ENCODE measurements around the gene TMEM53. TPM values are rescaled to one million over a fixed set of nuclear protein-coding genes. Genes with fewer than 3 reads are reported as not detected.

Gene TMEM53
- total and polyA plus RNA-seq, 9 donors: 4.1 to 17.9 (median 11.4) TPM

- no peak overlapping the region for H3K27ac ChIP-seq
- no peaks in the 10 kb centered on the region for H3K27me3 ChIP-seq
- no peaks in the 10 kb centered on the region for H3K9me3 ChIP-seq
- no peak for TF ChIP-seq POLR2A (IDR thresholded peaks at IDR 0.05)
- no peak for TF ChIP-seq CTCF (IDR thresholded peaks at IDR 0.05)
- TF ChIP-seq EP300 (IDR thresholded peaks at IDR 0.05): no peak
- intact Hi-C loops (cut with DNase I): no loop called here
- whole genome bisulfite sequencing, 3 donors: 80 to 83% (median 82%) methylated on average over 6 of the region's 6 CpGs
- H3K4me3 ChIP-seq: no peak overlapping the region
- H3K4me1 ChIP-seq (ENCODE audit: insufficient read depth): no peaks in the 10 kb centered on the region
- no peaks in the 10 kb centered on the region for H3K36me3 ChIP-seq
- DNase-seq: no peak
These were observed 33.0 kb upstream of the TMEM53 start for GRCh38 chr1:44707112-44707881.

- DNase-seq: no peak
- Histone ChIP-seq H3K27me3 (no peaks in the 10 kb centered on the region), H3K4me3 (no peak overlapping the region), H3K4me1 (ENCODE audit: insufficient read depth) (no peaks in the 10 kb centered on the region), H3K36me3 (no peaks in the 10 kb centered on the region), H3K9me3 (no peaks in the 10 kb centered on the region), H3K27ac (no peak overlapping the region)
- WGBS, 3 donors: 75 to 80% (median 78%) methylated on average over 2 of the region's 2 CpGs
- no peak for TF ChIP-seq EP300 (IDR thresholded peaks at IDR 0.05)
- no peak for TF ChIP-seq POLR2A (IDR thresholded peaks at IDR 0.05)
- TF ChIP-seq CTCF (IDR thresholded peaks at IDR 0.05): no peak
- intact Hi-C loops (cut with DNase I): no loop called here
These were observed 31.7 kb upstream of the TMEM53 start for GRCh38 chr1:44705938-44706337.

GRCh38 chr1:44705470-44705869 lies 31.2 kb upstream of the TMEM53 start:
- TF ChIP-seq EP300 (IDR thresholded peaks at IDR 0.05): no peak
- TF ChIP-seq CTCF (IDR thresholded peaks at IDR 0.05): no peak
- TF ChIP-seq POLR2A (IDR thresholded peaks at IDR 0.05): no peak
- H3K27me3 ChIP-seq: no peaks in the 10 kb centered on the region
- H3K36me3 ChIP-seq: no peaks in the 10 kb centered on the region
- no peak for DNase-seq
- WGBS, 3 donors: 75 to 83% (median 80%) methylated on average over 6 of the region's 6 CpGs
- H3K4me3 ChIP-seq: no peak overlapping the region
- H3K27ac ChIP-seq: no peak overlapping the region
- intact Hi-C loops (cut with DNase I): no loop called here
- H3K9me3 ChIP-seq: no peaks in the 10 kb centered on the region
- no peaks in the 10 kb centered on the region for H3K4me1 ChIP-seq (ENCODE audit: insufficient read depth)

- intact Hi-C loops (cut with DNase I): no loop called here
- Histone ChIP-seq H3K4me3 (no peak overlapping the region), H3K27me3 (no peaks in the 10 kb centered on the region), H3K36me3 (no peaks in the 10 kb centered on the region), H3K9me3 (no peaks in the 10 kb centered on the region), H3K27ac (no peak overlapping the region), H3K4me1 (ENCODE audit: insufficient read depth) (no peaks in the 10 kb centered on the region)
- DNase-seq: no peak
- 75 to 78% (median 77%) methylated on average over 7 of the region's 7 CpGs for WGBS, 3 donors
- no peak for TF ChIP-seq EP300 (IDR thresholded peaks at IDR 0.05)
- TF ChIP-seq CTCF (IDR thresholded peaks at IDR 0.05): no peak
- no peak for TF ChIP-seq POLR2A (IDR thresholded peaks at IDR 0.05)
These were observed 26.9 kb upstream of the TMEM53 start for GRCh38 chr1:44701141-44701573.

Measured in ovary (tissue), 9 donors.